Spleen (tissue), 7 donors: ENCODE results near the gene ATP8A2.

ENCODE experiments used
- POLR2A ChIP-seq, 3 donors: fragments of 450-650 bp; IDR thresholded peaks; one replicate each; pipeline ENCODE4 v1.5.1; 2017; ENCODE audit warnings: antibody characterized with exemption in 3 of 3, mild to moderate bottlenecking in 1 of 3
- POLR2AphosphoS5 ChIP-seq, 3 donors: sonication (generic); formaldehyde crosslinking; IDR thresholded peaks; one replicate each; pipeline ENCODE4 v1.5.1; 2017; ENCODE audit warnings: antibody characterized with exemption in 3 of 3
- TF ChIP-seq, protein P1 (sequence below), 11 experiments: fragments of 200-600 bp in 7 of 11; fragments of 450-650 bp in 4 of 11; sonication (generic) in 4 of 11; IDR thresholded peaks in 8 of 11; conservative IDR thresholded peaks in 3 of 11; 1 replicate in 7 of 11; 2 replicates in 4 of 11; pipeline versions ENCODE4 v1.4.0 to v1.8.0; 2016 to 2021; ENCODE audit warnings: antibody characterized with exemption in 11 of 11, inconsistent platforms in 4 of 11, mild to moderate bottlenecking in 1 of 11
- donor health status: DM: no; HTN: no; CAD: no; lungs with moderate emphysema.
- donor health status: DM: no; HTN: no; CAD: no.
- donor health status: DM: no; HTN: no; CAD: no.

GRCh38 chr13:26074706-26075105 is 702.9 kb downstream of the ATP8A2 start:
- TF ChIP-seq, protein P1, sequence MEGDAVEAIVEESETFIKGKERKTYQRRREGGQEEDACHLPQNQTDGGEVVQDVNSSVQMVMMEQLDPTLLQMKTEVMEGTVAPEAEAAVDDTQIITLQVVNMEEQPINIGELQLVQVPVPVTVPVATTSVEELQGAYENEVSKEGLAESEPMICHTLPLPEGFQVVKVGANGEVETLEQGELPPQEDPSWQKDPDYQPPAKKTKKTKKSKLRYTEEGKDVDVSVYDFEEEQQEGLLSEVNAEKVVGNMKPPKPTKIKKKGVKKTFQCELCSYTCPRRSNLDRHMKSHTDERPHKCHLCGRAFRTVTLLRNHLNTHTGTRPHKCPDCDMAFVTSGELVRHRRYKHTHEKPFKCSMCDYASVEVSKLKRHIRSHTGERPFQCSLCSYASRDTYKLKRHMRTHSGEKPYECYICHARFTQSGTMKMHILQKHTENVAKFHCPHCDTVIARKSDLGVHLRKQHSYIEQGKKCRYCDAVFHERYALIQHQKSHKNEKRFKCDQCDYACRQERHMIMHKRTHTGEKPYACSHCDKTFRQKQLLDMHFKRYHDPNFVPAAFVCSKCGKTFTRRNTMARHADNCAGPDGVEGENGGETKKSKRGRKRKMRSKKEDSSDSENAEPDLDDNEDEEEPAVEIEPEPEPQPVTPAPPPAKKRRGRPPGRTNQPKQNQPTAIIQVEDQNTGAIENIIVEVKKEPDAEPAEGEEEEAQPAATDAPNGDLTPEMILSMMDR (IDR thresholded peaks at IDR 0.05 in 8 of 11, conservative IDR thresholded peaks at IDR 0.05 in 3 of 11), result no peak
- TF ChIP-seq POLR2A (IDR thresholded peaks at IDR 0.05), result no peak
- no peak for TF ChIP-seq POLR2AphosphoS5 (IDR thresholded peaks at IDR 0.05)
